GM19324 (cell line): ENCODE data around the gene MRRF.
A peak's percentile ranks its signal among the peaks of the same experiment; 100 is the strongest.
"Not testable (repeated sequence)": the region's sequence is repeated elsewhere in the genome, so short reads cannot be mapped to it uniquely, and the experiment has no call there.

Source experiments
- ATAC-seq: cut with Tn5 transposase; IDR thresholded peaks from one replicate; pipeline ENCODE4 v1.9.1; 2021; ENCODE audit warnings: mild to moderate bottlenecking, moderate library complexity; ENCODE audit not compliant: unreplicated experiment, low FRiP score

The MRRF gene

GRCh38 chr9:122348791-122349190 is 84.1 kb downstream of the MRRF start:
- no peak for ATAC-seq

DNA sequence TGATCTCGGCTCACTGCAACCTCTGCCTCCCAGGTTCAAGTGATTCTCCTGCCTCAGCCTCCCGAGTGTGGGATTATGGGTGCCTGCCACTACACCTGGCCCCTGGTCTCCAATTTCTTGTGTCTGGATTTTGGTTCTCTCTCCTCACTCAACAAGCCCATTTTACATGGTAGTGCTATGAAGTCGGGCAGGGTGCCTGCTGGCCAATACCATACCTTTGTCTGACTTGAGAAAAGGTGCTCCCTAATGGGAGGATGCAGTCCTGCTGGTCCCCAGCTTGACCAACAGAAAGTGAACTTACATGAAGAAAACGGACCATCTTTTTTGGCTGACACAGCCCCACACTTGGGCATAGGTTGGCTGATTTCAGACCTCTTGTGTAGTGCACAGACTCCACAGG is 84.5 kb downstream of the MRRF start:
- ATAC-seq: no peak

- ATAC-seq: peak; percentile 64
These were observed 86.1 kb downstream of the MRRF start for GRCh38 chr9:122350577-122351355.

DNA sequence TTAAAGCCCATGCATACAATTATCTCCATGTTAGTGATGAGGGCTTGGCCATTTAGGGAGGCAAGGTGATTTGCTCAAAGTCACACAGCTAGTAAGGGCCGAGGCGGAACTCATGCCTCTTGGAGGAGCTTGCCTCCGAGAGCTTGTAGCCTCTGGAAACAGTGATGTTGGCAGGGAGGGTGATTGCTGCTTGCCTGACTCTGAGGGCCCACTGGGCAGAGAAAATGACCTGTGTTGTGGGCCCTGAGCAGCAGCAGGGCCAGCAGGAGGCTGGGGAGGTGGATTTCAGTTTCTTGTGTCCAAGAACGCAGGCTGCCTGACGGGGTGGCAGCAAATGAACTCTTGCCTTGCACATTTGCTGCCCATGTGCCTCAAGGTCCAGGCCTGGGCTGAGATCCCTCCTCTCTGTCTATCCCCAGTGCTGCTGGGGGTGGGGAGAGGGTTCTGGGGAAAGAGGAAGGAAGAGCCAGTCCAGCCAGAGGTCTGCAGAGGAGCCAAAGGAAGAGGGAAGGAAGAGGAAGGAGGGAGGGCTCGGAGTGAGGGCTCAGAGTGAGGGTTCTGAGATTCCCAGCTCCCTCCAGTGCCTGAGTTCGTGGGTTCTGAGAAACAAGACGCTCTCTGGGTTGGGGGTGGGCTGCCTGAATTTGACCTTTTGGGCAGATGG is 90.0 kb downstream of the MRRF start:
- ATAC-seq: no peak

DNA sequence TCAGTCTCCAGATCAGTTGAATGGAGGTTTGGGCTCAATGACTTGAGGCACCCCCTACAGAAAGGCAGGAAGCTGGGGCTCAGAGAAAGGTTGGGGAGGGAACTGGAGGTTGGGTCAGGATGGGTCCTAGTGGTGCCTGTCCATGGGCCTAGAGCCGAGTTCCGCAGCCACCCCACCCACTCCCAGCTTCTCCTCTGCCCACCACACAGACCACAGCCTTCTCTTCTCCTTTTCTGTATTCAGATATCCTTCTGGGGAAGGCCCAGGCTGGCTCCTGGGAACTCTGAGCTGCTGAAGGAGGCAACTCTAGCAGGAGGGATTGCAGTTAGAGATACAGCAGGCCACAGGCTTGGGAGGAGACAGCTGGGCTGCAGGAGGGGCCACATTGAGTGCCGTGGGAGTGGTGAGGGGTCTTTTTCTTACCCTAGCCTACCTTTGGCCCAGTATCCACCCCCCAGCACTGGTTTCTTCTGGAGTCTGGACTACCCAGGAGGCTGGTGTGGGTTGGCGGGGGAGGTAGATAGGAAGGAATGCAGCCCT is 90.7 kb downstream of the MRRF start:
- no peak for ATAC-seq

DNA sequence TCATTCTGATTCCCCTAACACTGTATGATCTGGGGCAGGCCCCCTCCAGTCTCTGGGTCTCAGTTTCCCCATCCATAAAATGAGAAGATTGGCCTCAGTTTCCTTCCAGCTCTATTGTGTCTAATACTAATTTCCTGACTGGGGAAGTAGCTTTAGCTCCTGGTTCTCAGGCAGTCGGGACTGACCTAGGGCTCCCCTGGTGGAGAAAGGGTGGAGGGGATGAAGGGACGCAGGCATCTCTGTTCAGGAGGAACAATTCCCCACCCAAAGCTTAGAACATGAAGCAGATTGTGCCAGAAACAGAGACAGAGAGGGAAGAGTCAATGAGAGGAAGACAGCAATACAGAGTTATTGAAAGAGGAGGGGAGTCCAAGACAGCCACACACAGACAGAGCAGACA is 91.9 kb downstream of the MRRF start:
- ATAC-seq: no peak

DNA sequence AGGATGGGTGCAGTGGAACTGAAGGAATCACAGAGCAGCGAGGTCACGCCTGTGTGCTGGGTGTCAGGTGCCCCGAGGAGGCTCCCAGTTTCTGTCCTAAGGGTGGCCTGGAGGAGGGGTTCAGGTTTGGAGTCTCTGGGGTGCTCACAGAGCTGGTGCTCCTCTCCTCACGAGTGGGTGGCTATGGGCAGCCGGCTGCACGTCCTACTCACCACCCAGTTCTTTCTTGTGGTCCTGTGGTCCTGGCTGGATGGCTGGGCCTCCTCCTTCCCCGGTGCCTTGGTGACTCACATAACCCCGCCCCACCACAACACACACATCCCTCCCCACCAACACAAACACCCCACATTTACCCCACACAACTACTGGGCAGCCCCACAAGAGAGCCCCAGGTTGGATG is 96.2 kb downstream of the MRRF start:
- ATAC-seq: no peak

DNA sequence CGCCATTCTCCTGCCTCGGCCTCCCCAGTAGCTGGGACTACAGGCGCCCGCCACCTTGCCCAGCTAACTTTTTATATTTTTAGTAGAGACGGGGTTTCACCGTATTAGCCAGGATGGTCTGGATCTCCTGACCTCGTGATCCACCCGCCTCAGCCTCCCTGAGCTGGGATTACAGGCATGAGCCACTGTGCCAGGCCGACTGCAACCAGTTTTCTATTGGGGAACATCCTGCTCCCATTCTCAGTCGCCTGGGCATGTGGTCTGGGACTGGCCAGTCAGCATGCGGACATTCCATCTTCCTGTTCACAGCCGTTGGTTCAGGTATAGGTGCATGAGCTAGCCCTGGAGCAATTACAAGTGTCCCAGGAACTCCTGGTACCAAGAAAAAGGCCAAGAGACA is 98.4 kb downstream of the MRRF start:
- not testable (repeated sequence) for ATAC-seq

DNA sequence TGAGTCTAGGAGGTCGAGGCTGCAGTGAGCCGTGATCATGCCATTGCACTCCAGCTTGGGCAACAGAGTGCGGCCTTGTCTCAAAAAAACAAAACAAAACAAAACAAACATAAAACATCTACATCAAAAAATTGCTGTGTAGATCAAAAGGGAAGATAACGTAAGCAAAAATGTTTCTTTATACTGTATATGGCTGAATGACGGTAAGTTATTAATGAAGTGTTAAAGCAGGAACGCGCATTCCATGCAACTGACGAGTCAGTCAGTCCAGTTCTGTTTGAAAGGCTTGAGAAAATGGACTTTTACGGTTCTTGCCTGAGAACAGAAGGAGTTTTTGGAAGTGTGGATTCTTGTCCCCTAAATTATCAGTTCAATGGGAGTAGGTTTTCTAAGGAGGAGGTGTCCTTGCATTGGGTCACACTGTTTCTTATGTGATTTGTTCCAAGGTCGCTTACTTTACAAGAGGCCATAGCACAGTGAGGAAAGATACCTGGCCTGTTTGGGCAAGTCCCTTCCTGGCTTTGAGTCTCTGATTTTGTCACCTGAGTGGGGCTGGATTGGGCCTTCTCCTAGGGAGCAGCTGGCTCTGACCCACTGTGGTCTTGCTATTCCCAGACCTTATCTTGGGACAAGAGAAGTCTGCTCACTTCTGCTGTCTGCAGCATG is 99.6 kb downstream of the MRRF start:
- no peak for ATAC-seq

DNA sequence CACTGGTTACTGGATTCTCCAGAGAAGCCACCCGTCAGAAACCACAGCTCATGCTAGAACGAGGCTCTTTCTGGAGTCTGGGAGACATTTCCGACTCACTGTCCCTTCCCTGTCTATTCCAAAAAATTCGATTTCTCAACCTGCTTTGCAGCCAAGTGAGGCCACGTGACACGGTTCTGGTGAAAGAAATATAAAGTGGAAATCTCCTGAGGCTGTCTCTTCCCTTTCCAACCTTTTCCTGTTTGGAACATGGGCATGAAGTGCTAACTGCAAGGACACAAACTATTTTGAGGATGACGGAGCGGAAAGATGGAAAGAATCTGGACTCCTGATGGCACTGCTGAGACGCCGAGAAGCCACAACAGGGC is 100.1 kb downstream of the MRRF start:
- no peak for ATAC-seq

DNA sequence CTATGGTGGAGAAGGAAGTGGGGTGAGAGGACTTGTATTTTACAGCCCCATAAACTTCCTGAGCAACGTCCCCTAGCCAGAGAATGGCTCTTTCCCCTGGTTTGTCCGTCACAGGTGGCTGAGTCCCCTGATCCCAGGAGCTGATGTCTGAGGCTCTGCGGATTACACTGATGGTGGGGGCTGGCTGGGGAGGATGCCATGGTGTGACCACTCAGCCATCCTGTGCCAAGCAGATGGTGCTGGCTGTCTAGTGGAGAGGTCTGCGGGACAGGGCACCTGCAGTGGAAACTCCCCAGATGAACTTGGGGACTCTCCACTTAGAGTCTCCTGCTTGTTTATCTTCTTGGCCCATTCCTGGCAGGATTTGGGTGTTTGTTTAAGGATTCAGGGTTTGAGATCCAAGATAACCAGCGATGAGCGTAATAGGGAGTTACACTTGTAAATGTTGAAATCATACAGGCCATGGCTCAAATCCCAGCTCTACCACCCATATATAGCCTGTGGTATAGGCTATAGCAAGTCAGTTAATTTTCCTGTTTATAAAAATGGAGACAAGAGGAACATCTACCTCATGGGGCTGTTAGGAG is 101.5 kb downstream of the MRRF start:
- ATAC-seq: no peak

- no peak for ATAC-seq
These were observed 102.4 kb downstream of the MRRF start for GRCh38 chr9:122367065-122367464.

DNA sequence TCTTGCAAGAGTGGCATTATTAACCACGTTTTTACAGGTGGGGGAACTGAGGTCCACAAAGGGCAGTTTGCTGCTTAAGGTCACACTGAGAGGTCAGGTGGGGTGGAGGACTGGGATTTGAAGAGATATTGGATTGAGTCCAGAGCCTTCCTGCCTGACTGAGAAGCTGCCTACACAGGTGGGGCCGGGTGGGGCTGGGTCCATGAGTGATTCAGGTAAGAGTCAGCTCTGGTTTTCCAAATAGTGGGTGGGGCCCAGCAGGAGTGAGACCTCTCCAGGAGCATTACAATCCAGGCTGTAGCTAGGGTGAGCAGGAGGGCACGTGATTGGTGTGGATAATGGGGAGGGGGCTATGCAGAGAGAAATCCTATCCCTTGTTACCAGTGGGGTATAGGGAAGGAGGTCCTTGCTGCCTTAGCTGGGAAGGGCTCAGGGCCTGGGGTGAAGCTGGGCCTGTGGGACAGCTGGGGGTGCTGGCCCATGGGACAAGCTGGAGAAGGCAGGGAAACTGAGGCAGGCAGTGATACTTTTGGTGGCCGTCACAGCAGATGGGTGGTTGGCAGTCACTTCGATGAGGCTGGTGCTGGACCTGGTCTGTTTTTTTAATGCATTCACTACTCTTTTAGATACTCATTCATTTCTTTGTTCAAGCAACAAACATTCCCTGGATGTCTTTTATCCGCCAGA is 103.2 kb downstream of the MRRF start:
- no peak for ATAC-seq

DNA sequence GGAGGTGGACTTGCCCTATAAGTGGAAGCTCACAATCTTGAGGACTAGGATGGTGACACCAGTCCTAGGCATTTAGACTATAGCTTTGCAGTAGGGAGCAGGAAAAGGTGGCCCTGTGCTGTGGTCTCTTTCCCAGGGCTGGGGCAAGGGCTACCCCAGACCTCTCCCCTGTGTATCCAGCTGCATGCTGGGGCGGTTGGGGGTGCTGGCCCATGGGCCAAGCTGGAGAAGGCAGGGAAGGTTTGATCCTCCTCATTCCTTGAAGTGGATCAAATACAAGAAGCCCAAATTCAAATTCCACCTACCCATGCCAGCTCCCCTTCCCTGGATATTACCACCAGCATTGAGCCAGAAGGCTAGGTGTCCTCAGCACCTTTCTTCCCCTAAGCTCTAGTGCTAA is 104.0 kb downstream of the MRRF start:
- ATAC-seq: no peak

DNA sequence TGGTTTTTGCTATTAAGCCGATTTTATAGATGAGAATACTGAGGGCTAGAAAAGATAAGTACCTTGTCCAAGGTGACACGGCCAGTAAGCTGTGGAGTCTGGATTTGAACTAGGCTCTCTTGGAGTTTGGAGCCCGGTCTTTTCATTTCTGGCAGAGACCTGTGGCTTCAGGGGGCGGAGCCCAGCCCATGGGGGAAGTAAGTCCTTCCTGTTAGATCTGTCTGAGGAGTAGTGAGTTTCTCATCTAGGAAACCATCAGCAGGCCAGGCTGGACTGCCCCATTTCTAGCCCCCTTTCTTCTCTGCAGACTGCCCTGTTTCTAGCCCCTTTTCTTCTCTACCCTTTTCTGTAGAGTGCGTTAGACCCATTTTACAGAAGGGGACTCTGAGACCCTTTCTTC is 105.6 kb downstream of the MRRF start:
- no peak for ATAC-seq

DNA sequence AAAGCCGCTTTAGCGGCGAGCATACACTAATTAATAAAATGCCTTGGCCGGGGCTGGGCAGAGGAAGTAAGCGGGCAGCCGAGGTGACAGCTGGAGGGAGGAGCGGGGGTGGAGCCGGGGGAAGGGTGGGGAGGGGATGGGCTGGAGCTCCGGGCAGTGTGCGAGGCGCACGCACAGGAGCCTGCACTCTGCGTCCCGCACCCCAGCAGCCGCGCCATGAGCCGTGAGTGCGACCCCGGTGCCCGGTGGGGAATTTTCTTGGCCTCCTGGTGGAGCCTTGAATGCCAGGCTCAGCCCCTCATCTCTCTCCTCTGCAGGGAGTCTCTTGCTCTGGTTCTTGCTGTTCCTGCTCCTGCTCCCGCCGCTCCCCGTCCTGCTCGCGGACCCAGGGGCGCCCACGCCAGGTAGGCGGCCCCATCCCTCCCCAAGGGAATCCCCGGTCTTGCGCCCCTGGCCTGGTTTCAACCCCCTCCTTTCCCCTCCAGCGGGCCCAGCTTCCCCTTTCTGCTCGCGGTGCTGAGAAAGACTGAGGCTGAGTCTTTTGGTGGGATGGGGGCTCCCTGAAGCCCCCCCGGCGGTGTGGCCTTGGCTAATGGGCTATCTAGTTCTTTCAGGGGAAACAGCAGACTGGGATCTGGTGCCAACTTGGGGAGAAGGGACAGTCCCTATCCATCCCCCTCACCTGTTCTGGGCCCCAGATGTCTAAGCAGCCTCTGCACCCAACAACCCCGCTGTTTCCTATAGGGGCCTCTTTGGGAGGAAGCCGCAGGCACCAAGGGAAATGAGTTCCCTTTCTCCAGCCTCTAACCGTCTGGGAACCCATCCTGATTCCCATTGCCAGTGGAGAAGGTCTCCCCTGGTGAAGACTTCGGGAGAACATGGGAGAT is 106.4 kb downstream of the MRRF start, which contains the start of gene PTGS1:
TSS of gene PTGS1 (plus strand) at position 156 of the 887 bp plus-strand sequence. CDS start at position 217, 61 bp downstream.
- no peak for ATAC-seq

DNA sequence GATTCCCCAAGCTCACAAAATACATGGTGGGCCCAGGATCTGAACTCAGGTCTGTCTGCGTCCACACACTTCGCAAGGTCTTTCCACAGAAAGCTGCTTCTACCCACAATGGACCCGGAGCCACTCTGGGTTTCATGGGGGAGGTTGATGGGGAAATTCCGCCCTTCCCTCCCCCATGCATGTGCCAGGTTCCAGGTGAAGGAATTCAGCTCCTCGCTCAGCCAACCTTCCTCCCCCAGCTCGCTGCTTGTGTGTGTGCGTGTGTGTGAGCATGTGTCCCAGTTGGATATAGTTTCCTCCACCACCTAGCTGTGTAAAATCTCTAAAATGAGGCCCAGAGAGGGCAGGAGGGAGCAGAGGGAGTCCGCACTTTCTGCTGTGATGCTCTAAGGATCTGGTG is 107.2 kb downstream of the MRRF start:
- ATAC-seq: no peak

DNA sequence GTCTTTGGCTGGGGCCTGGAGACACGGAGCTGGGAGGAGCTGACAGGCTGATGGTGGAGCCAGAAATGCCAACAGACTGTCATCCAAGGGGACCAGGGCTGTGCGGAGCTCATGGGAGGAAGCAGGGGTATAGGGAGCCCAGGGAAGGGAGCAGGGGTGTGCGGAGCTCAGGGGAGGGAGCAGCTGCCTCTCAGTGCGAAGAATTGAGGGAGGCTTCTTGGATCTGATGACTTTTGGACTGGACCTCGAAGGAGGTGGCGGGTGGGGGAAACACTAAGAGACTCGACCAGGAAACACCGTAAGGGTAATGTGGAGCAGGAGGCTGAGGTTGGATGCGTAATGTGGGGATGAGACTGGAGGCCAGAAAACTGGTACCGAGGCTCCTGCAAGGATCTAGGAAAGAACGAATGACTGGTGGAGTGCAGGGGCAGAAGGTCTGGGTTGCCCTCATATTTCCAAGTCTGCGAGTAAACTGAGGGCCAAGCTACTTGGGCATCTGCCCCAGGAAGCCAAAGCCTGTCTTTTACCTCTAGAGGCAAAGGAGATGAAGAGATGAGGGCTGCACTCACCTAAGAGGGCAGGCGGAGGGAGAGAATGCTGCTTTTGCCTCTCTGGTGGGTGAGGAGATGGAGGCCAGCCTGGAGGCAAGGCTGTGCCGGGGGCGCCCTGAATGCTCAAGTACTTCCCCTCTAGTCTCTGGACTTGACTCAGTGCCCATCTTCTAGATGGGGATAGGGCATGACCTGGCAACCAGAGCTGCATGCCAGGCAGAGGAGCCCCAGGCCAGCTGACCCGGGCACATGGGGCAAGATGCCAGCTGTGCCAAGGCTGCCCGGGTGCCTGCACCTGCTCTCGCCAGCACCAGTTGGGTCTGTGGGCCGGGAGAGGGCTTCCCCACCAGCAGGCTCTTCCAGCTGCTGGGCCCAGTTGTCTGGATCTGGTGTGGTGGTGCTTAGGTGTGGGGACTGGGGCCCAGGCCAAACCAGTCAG is 108.5 kb downstream of the MRRF start:
- no peak for ATAC-seq
